Measurements from ENCODE around the gene LRRC61.
"Not testable (repeated sequence)": the region's sequence is repeated elsewhere in the genome, so short reads cannot be mapped to it uniquely, and the experiment has no call there.

The LRRC61 gene

DNA sequence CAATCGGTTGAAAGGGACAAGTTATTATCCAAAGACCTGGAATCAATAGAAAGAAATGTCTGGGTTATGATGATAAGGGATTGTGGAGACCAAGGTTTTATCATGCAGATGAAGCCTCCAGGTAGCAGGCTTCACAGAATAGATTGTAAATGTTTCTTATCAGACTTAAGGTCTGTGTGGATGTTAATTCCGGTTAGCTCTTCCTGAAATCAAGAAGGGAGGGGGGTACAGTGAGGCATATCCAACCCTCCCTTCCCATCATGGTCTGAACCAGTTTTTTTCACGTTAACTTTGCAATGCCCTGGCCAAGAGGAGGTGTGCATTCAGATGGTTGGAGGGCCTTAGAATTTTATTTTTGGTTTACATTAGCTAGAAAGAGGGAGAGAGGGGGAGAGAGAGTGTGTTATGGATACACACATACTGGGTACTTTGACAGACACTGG is 9.8 kb upstream of the LRRC61 start:
- H3K4me3 ChIP-seq (ENCODE audit: low read length) = no peak overlapping the region
- DNase-seq (ENCODE audit: low read depth) = no peak
- TF ChIP-seq, protein P1, sequence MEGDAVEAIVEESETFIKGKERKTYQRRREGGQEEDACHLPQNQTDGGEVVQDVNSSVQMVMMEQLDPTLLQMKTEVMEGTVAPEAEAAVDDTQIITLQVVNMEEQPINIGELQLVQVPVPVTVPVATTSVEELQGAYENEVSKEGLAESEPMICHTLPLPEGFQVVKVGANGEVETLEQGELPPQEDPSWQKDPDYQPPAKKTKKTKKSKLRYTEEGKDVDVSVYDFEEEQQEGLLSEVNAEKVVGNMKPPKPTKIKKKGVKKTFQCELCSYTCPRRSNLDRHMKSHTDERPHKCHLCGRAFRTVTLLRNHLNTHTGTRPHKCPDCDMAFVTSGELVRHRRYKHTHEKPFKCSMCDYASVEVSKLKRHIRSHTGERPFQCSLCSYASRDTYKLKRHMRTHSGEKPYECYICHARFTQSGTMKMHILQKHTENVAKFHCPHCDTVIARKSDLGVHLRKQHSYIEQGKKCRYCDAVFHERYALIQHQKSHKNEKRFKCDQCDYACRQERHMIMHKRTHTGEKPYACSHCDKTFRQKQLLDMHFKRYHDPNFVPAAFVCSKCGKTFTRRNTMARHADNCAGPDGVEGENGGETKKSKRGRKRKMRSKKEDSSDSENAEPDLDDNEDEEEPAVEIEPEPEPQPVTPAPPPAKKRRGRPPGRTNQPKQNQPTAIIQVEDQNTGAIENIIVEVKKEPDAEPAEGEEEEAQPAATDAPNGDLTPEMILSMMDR (IDR thresholded peaks at IDR 0.05; ENCODE audit: insufficient read depth, low read depth, low read length, missing control alignments) = no peak

DNA sequence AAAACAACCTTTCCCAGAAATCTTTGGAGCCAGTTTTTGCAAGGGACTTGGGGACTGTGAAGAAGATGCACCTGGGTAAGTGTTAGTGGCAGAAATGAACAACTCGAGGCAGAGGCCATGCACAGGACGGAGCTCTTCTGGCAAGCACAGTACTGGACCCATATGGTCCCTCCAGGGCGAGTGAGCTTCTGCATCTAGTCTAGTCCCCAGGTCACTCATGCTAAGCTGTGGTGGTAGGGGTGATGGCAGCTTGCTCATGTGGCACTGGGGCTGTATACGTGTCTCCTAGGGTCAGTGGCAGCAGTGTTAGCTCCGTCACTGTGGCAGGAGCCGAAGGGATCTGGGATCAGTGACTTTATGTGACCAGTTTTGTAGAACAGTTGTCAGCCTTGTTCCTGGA is 9.3 kb upstream of the LRRC61 start:
- TF ChIP-seq, protein P1 (IDR thresholded peaks at IDR 0.05; ENCODE audit: insufficient read depth, low read depth, low read length, missing control alignments) = no peak
- H3K4me3 ChIP-seq (ENCODE audit: low read length) = no peak overlapping the region
- DNase-seq (ENCODE audit: low read depth) = no peak

DNA sequence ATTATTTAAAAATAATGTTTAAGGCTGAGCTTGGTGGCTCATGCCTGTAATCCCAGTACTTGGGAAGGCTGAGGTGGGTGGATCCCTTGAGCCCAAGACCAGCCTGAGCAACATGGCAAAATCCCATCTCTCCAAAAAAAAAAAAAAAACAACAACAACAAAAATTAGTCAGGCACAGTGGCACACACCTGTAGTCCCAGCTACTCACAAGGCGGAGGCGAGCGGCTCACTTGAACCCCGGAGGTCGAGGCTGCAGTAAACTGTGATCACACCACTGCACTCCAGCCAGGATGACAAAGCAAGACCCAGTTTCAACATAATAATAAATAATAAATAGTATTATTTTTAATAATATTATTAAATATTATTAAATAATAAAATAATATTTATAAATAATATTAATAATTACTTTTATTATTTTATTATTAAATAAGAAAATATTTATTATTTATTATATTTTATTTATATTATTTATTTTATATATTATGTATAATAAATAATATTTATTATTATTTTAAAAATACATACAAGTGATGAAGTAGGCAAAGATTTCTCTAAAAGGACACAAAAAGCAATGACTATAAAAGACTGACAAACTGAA is 8.4 kb upstream of the LRRC61 start:
- DNase-seq (ENCODE audit: low read depth) = no peak
- TF ChIP-seq, protein P1 (IDR thresholded peaks at IDR 0.05; ENCODE audit: insufficient read depth, low read depth, low read length, missing control alignments) = no peak
- H3K4me3 ChIP-seq (ENCODE audit: low read length) = no peak overlapping the region

DNA sequence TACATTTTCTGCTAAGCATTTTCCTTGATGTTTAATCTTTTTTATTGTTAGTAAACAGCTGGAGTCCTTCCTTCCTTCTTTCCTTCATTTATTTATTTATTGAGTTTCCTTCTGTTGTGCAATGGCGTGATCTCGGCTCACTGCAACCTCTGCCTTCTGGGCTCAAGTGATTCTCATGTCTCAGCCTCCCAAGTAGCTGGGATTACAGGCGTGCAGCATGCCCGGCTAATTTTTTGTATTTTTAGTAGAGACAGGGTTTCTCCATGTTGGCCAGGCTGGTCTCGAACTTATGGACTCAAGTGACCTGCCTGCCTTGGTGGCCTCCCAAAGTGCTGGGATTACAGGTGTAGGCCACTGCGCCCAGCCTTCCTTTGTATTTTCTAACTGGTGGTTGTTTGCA is 6.2 kb upstream of the LRRC61 start:
- H3K4me3 ChIP-seq (ENCODE audit: low read length); DNase-seq (ENCODE audit: low read depth): not testable (repeated sequence)

DNA sequence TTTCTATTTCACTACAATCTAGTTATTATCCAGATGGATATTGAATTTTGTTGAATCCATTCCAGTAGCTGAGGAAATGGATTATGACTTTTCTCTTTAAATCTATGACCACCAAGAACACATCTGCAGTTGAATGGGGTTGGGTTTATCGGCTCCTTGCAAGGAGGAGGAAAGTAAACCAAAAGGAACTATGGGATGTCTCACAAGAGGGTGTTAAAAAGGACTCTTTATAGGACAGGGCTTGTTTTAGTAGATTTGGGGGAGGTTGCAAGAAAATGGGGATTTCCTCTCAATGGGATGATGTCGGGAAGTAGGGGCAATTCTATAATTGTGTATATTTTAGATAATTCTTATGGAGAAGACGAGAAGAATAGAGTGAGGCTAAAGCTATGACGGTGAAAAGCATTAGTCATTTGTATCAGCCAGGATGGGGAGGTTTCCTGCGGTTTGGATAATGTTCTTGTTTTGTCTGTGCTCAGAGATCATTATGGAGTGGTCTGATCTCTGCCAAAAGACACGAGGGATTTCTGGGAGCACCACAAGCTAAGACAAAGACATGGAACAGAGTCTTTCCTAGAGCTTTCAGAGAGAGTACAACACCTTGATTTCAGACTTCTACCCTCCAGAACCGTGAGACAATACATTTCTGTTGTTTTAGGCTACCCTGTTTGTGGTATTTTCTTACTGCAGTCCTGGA is 5.3 kb upstream of the LRRC61 start:
- DNase-seq (ENCODE audit: low read depth) = no peak
- TF ChIP-seq, protein P1 (IDR thresholded peaks at IDR 0.05; ENCODE audit: insufficient read depth, low read depth, low read length, missing control alignments) = no peak
- H3K4me3 ChIP-seq (ENCODE audit: low read length) = no peak overlapping the region

DNA sequence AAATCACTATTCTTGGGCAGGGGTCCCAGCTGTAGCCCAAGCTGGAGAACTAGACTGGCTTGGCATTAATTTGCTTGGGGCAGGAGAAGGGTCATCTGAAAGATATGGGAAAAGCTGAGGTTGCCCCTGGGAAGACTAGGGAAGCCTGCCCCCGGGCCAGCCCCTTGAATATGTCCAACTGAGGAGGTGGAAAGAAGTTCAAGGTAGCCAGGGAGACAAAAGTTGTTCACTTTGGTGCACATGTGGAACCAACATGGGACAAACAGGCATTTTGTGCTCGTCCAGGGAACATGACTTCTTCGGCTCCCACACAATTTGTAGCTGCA is 1.4 kb upstream of the LRRC61 start:
- TF ChIP-seq, protein P1 (IDR thresholded peaks at IDR 0.05; ENCODE audit: insufficient read depth, low read depth, low read length, missing control alignments) = no peak
- no peak overlapping the region for H3K4me3 ChIP-seq (ENCODE audit: low read length)
- no peak for DNase-seq (ENCODE audit: low read depth)

DNA sequence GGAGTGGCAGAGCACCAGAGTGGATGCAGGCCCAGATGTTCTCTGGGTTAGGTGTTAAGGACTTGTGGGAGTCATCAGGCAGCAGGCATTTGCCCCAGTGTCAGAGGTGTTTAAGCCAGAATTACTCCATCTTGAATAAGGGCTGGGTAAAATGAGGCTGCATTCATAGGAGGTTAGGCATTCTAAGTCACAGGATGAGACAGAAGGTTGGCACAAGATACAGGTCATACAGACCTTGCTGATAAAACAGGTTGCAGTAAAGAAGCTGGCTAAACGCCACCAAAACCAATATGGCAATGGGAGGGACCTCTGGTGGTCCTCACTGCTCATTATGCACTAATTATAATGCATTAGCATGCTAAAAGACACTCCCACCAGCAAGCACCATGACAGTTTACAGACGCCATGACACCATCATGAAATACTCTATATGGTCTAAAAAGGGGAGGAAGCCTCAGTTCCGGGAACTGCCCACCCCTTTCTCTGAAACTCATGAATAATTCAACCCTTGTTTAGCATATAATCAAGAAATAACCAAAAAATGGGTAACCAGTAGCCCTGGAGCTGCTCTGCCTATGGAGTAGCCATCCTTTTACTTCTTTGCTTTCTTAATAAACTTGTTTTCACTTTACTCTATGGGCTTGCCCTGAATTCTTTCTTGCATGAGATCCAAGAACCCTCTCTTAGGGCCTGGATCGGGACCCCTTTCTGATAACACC is 882 bp upstream of the LRRC61 start:
- no peak for DNase-seq (ENCODE audit: low read depth)
- peak overlapping the region; percentile 72 for H3K4me3 ChIP-seq (ENCODE audit: low read length)
- TF ChIP-seq, protein P1 (IDR thresholded peaks at IDR 0.05; ENCODE audit: insufficient read depth, low read depth, low read length, missing control alignments) = no peak

Data from epithelial cell of esophagus (primary cell).